SU-DHL-6 (cell line): ENCODE results near the gene NGB.

ENCODE experiments used
- H2AFZ ChIP-seq: fragments of 200-600 bp; sonication (generic); 2 replicates; pipeline ENCODE4 v1.6.1; 2014; ENCODE audit warnings: low read depth, mild to moderate bottlenecking, moderate library complexity, mixed read lengths, antibody characterized with exemption, low read length; ENCODE audit not compliant: severe bottlenecking
- H3F3A ChIP-seq: fragments of 200-600 bp; shearing (Covaris generic); 2 replicates; pipeline ENCODE4 v1.6.0; 2016; ENCODE audit warnings: antibody characterized with exemption, mild to moderate bottlenecking; ENCODE audit not compliant: insufficient read depth
- H3K27ac ChIP-seq: fragments of 200-600 bp; sonication (generic); 2 replicates; pipeline ENCODE4 v1.5.1; 2016; ENCODE audit warnings: low read depth, mild to moderate bottlenecking, low read length, moderate library complexity, mixed read lengths
- H3K27me3 ChIP-seq: fragments of 200-600 bp; sonication (generic), shearing (Covaris generic); 2 replicates; pipeline ENCODE4 v1.6.0; 2014; ENCODE audit warnings: mild to moderate bottlenecking, low read length
- H3K36me3 ChIP-seq: fragments of 200-600 bp; sonication (generic); 2 replicates; pipeline ENCODE4 v1.6.1; 2014; ENCODE audit warnings: mild to moderate bottlenecking, low read length, mixed read lengths
- H3K4me2 ChIP-seq: fragments of 300-600, 200-600 bp; shearing (Covaris generic), sonication (generic); 2 replicates; pipeline ENCODE4 v1.6.0; 2014; ENCODE audit warnings: low read length, low read depth, mild to moderate bottlenecking; ENCODE audit not compliant: poor library complexity, severe bottlenecking
- H3K4me3 ChIP-seq: fragments of 200-600 bp; sonication (generic); 2 replicates; pipeline ENCODE4 v1.5.1; 2014; ENCODE audit warnings: antibody characterized with exemption, low read length, mild to moderate bottlenecking, mixed read lengths; ENCODE audit not compliant: insufficient read depth, poor library complexity, severe bottlenecking
- H3K79me2 ChIP-seq: fragments of 200-600 bp; sonication (generic); 2 replicates; pipeline ENCODE4 v1.6.1; 2014; ENCODE audit warnings: mild to moderate bottlenecking, low read length, moderate library complexity; ENCODE audit not compliant: insufficient read depth
- H3K9ac ChIP-seq: fragments of 200-600 bp; sonication (generic); 2 replicates; pipeline ENCODE4 v1.7.0; 2014; ENCODE audit warnings: mild to moderate bottlenecking, low read length
- H3K9me2 ChIP-seq: fragments of 200-600 bp; sonication (generic); replicated peaks from 2 replicates; pipeline ENCODE4 v1.6.1; 2014; ENCODE audit warnings: low read length; ENCODE audit not compliant: insufficient read depth
- H3K9me3 ChIP-seq: fragments of 200-600 bp; sonication (generic); 2 replicates; pipeline ENCODE4 v1.6.1; 2014; ENCODE audit warnings: low read length, mixed read lengths; ENCODE audit not compliant: insufficient read depth
- H4K20me1 ChIP-seq: fragments of 200-600 bp; sonication (generic); 2 replicates; pipeline ENCODE4 v1.6.1; 2014; ENCODE audit warnings: low read depth, mild to moderate bottlenecking, antibody characterized with exemption, low read length, moderate library complexity, mixed read lengths
- CTCF ChIP-seq: fragments of 200-600 bp; sonication (generic); IDR thresholded peaks from one replicate; pipeline ENCODE4 v1.5.1; 2017; ENCODE audit warnings: antibody characterized with exemption, mild to moderate bottlenecking, low read length, moderate library complexity; ENCODE audit not compliant: insufficient read depth, poor library complexity, severe bottlenecking
- EZH2phosphoT487 ChIP-seq: fragments of 200-600 bp; sonication (generic), shearing (Covaris generic); conservative IDR thresholded peaks from 2 replicates; pipeline ENCODE4 v1.6.1; 2018; ENCODE audit warnings: mild to moderate bottlenecking, antibody characterized with exemption, low read length, moderate library complexity, mixed read lengths

Gene NGB

DNA sequence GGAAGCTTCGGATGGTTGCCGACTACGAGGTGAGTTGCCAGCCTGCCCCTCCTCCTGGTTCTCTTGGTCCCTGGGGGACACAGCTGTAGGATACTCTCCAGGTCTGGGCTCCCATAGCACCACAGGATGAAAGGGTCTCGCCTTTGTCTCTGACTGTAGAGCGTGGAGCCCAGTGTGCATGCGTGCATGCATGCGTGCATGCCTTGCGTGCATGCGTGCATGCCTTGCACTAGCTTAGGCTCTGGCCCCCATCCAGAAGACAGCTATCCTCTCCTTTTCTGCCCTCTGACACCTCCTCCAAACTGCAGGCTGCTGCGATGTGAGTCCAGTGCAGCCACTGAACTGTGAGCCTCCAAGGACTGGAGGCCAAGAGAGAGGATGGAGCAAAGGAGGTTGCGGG, 19.1 kb downstream of the NGB start:
- TF ChIP-seq CTCF (no peak), EZH2phosphoT487 (no peak)
- no peak overlapping the region for H3K9ac ChIP-seq
- no peaks in the 10 kb centered on the region for H3F3A ChIP-seq
- no peak overlapping the region for H2AFZ ChIP-seq
- H3K79me2 ChIP-seq, result no peaks in the 10 kb centered on the region
- H3K27me3 ChIP-seq, result no peaks in the 10 kb centered on the region
- no peak overlapping the region for H3K4me2 ChIP-seq
- no peaks in the 10 kb centered on the region for H3K9me3 ChIP-seq
- no peak overlapping the region for H3K27ac ChIP-seq
- no peak overlapping the region for H3K4me3 ChIP-seq
- no peaks in the 10 kb centered on the region for H3K36me3 ChIP-seq
- H4K20me1 ChIP-seq, result no peaks in the 10 kb centered on the region
- no peaks in the 10 kb centered on the region for H3K9me2 ChIP-seq

- Histone ChIP-seq H3K27me3 (no peaks in the 10 kb centered on the region), H4K20me1 (no peaks in the 10 kb centered on the region), H3K27ac (no peak overlapping the region), H3K79me2 (no peaks in the 10 kb centered on the region), H3K9me2 (no peaks in the 10 kb centered on the region), H3K4me3 (no peak overlapping the region), H2AFZ (no peak overlapping the region), H3K9ac (no peak overlapping the region), H3K4me2 (no peak overlapping the region), H3K9me3 (no peaks in the 10 kb centered on the region), H3F3A (no peaks in the 10 kb centered on the region), H3K36me3 (no peaks in the 10 kb centered on the region)
- no peak for TF ChIP-seq EZH2phosphoT487
- no peak for TF ChIP-seq CTCF
Measured at GRCh38 chr14:77250927-77251326, 20.1 kb downstream of the NGB start.

GRCh38 chr14:77249286-77249685, 21.7 kb downstream of the NGB start:
- Histone ChIP-seq H3K27me3 (no peaks in the 10 kb centered on the region), H3K27ac (no peak overlapping the region), H3K4me3 (no peak overlapping the region), H3F3A (no peaks in the 10 kb centered on the region), H3K9ac (no peak overlapping the region), H3K9me2 (no peaks in the 10 kb centered on the region), H4K20me1 (no peaks in the 10 kb centered on the region), H3K4me2 (no peak overlapping the region), H2AFZ (no peak overlapping the region), H3K36me3 (no peaks in the 10 kb centered on the region), H3K79me2 (no peaks in the 10 kb centered on the region), H3K9me3 (no peaks in the 10 kb centered on the region)
- TF ChIP-seq CTCF, result no peak
- TF ChIP-seq EZH2phosphoT487, result no peak

DNA sequence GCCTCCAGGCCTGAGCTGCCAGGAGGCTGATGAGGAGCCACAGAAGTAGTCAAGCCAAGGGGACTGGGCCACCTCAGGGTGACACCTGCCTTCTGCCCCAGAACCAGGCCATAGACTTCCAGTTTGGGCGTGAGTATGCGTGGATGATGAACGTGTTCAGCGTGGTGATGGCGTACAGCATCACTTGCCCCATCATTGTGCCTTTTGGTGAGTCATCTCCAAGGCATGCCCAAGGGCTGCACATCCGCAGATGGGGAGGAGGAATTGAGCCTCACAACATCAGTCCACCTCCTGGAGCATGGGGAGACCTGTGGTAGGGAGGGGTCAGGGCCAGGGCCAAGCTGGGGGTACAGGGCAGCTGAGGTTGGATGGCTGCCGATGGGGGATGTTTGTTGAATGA, 22.3 kb downstream of the NGB start:
- no peaks in the 10 kb centered on the region for H4K20me1 ChIP-seq
- no peak overlapping the region for H2AFZ ChIP-seq
- H3K27ac ChIP-seq, result no peak overlapping the region
- H3K4me2 ChIP-seq, result no peak overlapping the region
- no peaks in the 10 kb centered on the region for H3K79me2 ChIP-seq
- H3K36me3 ChIP-seq, result no peaks in the 10 kb centered on the region
- H3K9ac ChIP-seq, result no peak overlapping the region
- no peaks in the 10 kb centered on the region for H3K27me3 ChIP-seq
- H3K9me3 ChIP-seq, result no peaks in the 10 kb centered on the region
- H3F3A ChIP-seq, result no peaks in the 10 kb centered on the region
- no peak overlapping the region for H3K4me3 ChIP-seq
- H3K9me2 ChIP-seq, result no peaks in the 10 kb centered on the region
- TF ChIP-seq CTCF (no peak), EZH2phosphoT487 (no peak)
